Measurements from ENCODE around the gene DOK4. TPM values are rescaled to one million over a fixed set of nuclear protein-coding genes. Genes with fewer than 3 reads are reported as not detected.

Gene DOK4
- total and polyA plus RNA-seq, 12 donors = 3.6 to 10.7 (median 8.0) TPM

- intact Hi-C loops (cut with DNase I) = loop anchor here in 1 of 10 donors (5.0 kb wide), 1 partner anchor 43 kb away; no protein-coding TSS in a partner anchor
- no peaks in the 10 kb centered on the region for H3K9me3 ChIP-seq
- peaks cover 20 to 48% (median 38%) of the 10 kb centered on the region in 9 donors for H3K4me1 ChIP-seq
- ATAC-seq (no peak), DNase-seq (no peak)
- no peak overlapping the region for H3K4me3 ChIP-seq
- no peak for TF ChIP-seq CTCF (IDR thresholded peaks at IDR 0.05)
- H3K27ac ChIP-seq = peak overlapping the region in 1 of 10 donors; percentile 84
- H3K27me3 ChIP-seq = peaks cover 0 to 15% (median 0%) of the 10 kb centered on the region in 7 donors
- H3K36me3 ChIP-seq = no peaks in the 10 kb centered on the region
- 72 to 83% methylated on average over 18 to 19 of the region's 19 CpGs for WGBS, 2 donors
Measured at GRCh38 chr16:57483725-57484514, 2.4 kb downstream of the DOK4 start.

GRCh38 chr16:57482845-57483545 lies 3.3 kb downstream of the DOK4 start:
- TF ChIP-seq CTCF (IDR thresholded peaks at IDR 0.05) = no peak
- Histone ChIP-seq H3K9me3 (no peaks in the 10 kb centered on the region), H3K4me1 (peaks cover 20 to 58% (median 47%) of the 10 kb centered on the region in 9 donors), H3K27ac (no peak overlapping the region), H3K36me3 (no peaks in the 10 kb centered on the region), H3K27me3 (peaks cover 0 to 18% (median 0%) of the 10 kb centered on the region in 7 donors), H3K4me3 (no peak overlapping the region)
- intact Hi-C loops (cut with DNase I) = loop anchor here in 1 of 10 donors (5.0 kb wide), 1 partner anchor 44 kb away; no protein-coding TSS in a partner anchor
- WGBS, 2 donors = 76 to 83% methylated on average over 13 to 14 of the region's 14 CpGs
- DNase-seq (no peak), ATAC-seq (no peak)

GRCh38 chr16:57481421-57481820 lies 4.9 kb downstream of the DOK4 start:
- no peaks in the 10 kb centered on the region for H3K9me3 ChIP-seq
- ATAC-seq = no peak
- DNase-seq = no peak
- no peak overlapping the region for H3K4me3 ChIP-seq
- TF ChIP-seq CTCF (IDR thresholded peaks at IDR 0.05) = no peak
- peaks cover 0 to 18% (median 0%) of the 10 kb centered on the region in 7 donors for H3K27me3 ChIP-seq
- H3K4me1 ChIP-seq = peaks cover 16 to 65% (median 42%) of the 10 kb centered on the region in 9 donors
- H3K27ac ChIP-seq = no peak overlapping the region
- 89 to 90% methylated on average over 4 of the region's 4 CpGs for WGBS, 2 donors
- no peaks in the 10 kb centered on the region for H3K36me3 ChIP-seq
- intact Hi-C loops (cut with DNase I) = loop anchor here in 1 of 10 donors (5.0 kb wide), 1 partner anchor 46 kb away; no protein-coding TSS in a partner anchor

- H3K36me3 ChIP-seq = no peaks in the 10 kb centered on the region
- ATAC-seq = no peak
- 65 to 70% methylated on average over 6 of the region's 6 CpGs for WGBS, 2 donors
- H3K9me3 ChIP-seq = no peaks in the 10 kb centered on the region
- intact Hi-C loops (cut with DNase I) = loop anchor here in 1 of 10 donors (5.0 kb wide), 1 partner anchor 47 kb away; no protein-coding TSS in a partner anchor
- no peak for TF ChIP-seq CTCF (IDR thresholded peaks at IDR 0.05)
- peak overlapping the region in 1 of 10 donors; percentile 64 for H3K4me3 ChIP-seq
- peak overlapping the region in 8 of 10 donors; percentile 20 to 75 (median 67) for H3K27ac ChIP-seq
- peaks cover 0 to 15% (median 0%) of the 10 kb centered on the region in 7 donors for H3K27me3 ChIP-seq
- DNase-seq = no peak
- peaks cover 16 to 68% (median 45%) of the 10 kb centered on the region in 9 donors for H3K4me1 ChIP-seq
Measured at GRCh38 chr16:57480754-57481230, 5.5 kb downstream of the DOK4 start.

All from heart right ventricle (tissue), 16 donors.